ENCODE measurements around the gene FYN.

The FYN gene

DNA sequence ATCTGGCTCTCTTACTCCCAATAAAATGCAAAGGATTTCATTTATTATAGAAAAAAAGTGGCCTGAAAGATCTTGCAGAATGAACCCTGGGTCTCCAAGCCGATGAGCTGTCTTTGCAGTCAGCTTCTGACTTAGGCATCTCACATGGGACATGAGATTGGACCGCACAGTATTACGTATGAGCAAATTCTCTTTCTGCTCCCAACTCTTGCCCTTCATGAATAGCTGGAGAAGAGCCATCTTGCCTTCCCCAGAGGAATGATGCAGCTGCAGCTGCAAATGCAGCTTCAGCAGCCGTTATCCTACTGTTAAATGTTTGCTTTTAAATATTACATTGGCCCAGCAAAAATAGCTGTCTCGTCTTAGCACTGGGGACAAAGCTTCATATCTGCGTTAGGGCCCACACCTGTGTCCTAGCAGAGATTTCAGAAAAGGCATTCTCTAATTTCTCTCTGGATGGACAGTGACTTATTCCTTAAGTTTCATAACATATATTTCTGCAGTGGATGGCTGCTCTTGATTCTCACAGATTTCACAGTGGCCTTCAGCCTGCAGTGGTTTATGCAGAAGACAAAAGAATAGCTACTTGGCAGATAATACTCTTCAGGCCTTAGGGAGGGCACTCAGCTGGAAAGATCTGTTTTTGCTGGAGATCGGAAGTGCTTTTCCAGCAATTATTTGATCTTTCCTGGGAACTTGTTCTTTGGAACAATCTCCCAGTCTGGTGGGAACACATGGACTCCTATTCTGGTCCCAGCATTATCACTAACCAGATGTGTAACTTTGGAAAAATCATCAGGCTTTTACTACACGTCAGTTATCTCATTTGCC is 129.2 kb downstream of the FYN start:
- DNase-seq = no peak

GRCh38 chr6:111743360-111743759 is 129.9 kb downstream of the FYN start:
- no peak for DNase-seq

- no peak for DNase-seq
Observed at GRCh38 chr6:111741177-111741952, 131.9 kb downstream of the FYN start.

- DNase-seq = no peak
Observed at GRCh38 chr6:111740506-111740905, 132.7 kb downstream of the FYN start.

DNA sequence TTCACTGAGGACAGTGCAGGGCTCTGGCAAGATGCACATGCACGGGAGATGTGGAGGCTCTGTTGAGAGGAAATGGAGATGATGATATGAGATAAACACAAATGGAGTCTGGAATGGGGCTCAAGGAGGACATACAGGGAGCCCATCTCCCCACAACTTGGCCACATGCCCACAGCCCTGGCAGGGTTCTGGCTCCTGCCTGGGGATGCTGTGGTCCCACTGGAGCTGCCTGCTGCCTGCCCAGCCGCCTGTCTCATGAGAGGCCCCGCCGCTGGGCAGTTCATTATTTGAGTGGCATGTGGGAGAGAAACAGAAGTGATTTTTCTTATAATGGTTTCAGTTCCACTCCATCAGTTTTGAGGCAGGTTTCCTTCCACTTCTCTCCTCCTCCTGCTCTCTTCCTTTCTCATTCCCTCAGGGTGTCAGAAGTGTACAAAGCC is 134.0 kb downstream of the FYN start:
- no peak for DNase-seq

GRCh38 chr6:111738631-111739030 is 134.6 kb downstream of the FYN start:
- DNase-seq = no peak

DNA sequence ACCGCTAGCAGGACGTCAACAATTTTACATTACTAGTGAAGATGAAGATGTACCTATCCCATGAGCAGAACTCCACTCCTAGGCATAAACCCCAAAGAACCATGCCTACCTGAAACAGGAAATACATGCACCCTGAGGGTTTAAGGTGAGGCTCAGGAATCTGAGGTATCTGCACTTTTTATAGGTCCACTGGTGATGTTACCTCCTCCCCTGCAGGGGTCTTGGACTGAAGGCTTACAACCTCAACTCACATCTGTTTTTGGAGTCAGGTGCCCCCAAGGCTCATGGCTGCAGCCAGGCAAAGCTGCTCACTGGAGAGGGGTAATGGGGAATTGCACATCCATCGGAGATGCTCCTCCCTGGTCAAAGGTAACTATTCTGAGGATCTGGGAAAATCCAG is 135.1 kb downstream of the FYN start:
- DNase-seq = no peak

- no peak for DNase-seq
Observed at GRCh38 chr6:111737065-111737521, 136.2 kb downstream of the FYN start.

DNA sequence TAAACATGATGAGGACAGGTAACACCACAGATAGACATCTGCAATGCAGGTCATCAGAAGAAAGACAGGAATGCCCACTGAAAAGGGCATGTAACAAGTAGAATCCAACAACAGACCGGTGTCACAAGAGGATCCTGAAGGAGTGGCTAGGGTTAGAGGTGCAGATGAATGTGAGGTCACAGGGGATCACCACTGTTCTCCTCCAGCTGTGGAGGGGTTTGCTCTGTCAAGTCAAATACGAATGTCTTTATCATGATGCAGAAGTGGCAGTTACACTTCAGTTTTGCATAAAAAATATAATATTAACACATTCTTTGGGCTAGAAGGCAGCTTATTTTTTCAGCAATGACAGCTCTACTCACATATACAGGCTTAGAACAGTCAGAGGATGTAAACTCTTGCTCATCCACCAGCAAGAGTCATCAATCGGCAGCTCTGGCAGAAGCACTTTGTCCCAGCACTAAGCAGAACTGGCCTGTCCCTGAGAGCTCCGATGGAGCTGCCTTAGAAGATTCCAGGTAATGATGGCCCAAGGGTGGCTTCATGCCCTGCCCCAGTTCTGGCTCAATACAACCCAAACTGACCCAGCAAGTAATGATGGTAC is 137.1 kb downstream of the FYN start:
- no peak for DNase-seq

DNA sequence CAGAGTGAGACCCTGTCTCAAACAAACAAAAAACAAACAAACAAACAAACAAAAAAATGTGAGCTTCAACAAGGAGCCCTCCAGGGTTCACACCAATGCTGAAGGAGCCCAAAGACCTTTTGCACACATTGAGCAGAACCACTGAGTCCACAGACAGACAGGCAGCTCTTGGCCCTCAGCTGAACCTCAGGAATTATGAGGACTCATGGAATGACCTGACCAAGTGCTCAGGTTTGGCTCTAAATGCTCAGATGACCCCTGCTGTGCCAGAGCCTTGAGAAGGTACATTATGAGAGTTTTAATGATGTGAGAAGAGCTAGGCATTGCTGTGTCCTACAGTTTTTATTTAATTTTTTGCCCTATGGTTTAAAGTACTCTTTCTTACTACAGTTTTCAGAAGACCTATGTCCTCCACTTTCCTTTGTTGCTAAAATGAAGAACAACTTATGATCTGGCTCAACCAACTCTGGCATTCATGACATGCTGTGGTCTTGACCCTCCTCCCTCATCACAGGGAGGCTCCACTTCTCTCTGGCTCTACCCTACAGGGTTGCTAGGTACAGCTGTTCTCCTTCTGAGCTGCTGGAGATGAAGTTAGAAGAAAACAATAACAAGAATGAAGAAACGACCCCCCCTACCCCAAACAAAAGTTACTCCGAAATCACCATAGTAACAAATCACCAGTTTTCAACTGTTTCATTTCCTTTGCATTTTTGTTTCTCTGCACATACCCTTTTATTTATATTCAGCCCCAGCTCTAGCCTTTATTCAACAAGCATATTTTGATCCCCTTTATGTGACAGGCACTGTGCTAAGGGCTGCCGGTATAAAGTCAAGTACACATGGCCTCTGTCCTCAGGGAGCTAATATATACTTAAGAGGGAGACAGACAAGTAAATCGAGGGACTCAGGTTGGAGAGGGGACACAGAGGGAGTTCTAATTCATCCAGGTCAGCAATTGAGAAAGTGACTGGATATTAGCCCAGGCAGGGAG is 138.9 kb downstream of the FYN start:
- no peak for DNase-seq

GRCh38 chr6:111732390-111732789 is 140.9 kb downstream of the FYN start:
- DNase-seq = no peak

DNA sequence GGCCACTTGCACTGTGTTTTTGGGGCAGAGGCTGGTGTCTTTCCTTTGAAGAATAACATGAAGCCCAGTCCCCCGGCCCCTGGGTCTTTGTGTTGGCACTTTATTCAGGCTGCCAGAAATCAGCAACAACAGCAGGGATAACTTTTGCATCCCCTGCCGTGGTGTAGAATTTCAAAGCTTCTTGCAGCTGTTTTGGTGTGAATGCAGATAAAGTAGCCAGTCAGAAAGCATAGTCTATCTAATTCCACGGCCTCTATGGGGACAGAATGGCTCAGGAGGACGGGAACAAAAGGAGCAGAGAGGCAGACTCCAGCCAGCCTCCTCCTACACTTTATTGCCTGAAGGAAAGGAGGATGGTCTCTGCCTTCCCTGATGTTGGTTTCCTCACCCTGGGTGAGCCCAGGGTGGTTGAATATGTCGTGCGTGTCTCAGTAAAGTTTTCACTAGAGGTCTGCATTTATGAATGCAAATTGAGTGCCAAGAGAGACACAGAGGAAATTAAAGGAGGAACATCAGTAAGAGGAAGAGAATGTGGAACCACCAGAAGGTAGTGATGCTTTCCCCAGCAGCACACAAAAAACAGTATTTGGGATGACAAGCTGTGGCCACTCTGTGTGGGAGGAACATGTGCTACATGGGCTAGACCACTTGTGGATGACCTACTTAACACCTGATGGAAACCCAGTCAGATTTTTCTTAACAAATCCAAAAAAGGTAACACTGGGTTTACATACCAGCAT is 141.6 kb downstream of the FYN start:
- DNase-seq = no peak

GRCh38 chr6:111730864-111731263 is 142.4 kb downstream of the FYN start:
- DNase-seq = no peak

- no peak for DNase-seq
Observed at GRCh38 chr6:111727802-111728201, 145.4 kb downstream of the FYN start.

DNA sequence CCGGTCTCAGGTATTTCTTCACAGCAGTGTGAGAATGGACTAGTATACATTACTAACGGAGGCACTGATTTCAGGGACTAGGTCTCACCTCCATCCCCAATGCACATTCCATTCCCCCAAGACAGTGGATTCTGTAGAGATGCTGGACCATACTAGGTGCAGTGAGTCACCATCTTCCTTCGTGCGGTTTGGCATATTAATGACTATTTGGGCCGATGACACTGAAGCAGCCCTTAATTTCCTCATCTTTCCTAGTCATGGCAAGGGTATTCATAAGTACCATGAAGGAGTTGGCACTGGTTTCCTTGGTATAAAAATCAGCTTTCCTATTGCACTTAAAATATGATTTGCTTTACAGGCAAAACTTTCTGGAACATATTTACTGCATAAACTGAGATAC is 146.2 kb downstream of the FYN start:
- no peak for DNase-seq

DNA sequence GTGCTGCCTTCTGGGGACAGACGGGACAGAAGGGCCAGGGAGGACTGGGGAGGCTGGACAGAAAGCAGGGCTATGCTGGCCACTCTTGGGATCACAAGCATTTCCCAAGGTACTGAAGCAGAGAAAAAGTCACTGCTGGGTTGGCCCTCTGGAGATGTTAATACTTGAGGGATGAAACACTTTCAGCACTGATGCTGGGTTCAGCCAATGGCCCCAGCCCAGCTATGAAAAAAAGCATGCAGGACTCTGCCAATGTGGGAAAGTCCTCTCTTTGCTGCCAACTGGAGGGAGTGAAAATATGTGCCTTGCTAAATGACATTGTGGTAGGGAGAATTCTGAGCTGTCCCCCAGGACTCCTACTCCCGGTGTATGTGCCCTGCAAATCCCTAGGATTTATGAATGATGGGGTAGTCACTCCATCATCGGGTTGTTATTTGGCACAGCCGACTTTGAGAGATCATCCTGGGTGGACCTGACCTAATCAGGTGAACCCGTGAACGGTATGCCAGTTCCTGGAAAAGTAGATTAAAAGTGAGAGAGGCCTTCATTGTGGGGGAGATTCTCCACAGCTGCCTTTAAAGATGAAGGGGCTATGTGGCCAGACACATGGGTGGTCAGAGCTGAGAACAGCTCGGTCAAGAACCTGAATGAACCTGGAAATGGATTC is 147.7 kb downstream of the FYN start:
- no peak for DNase-seq

- DNase-seq = no peak
Observed at GRCh38 chr6:111724505-111724904, 148.7 kb downstream of the FYN start.

- DNase-seq = no peak
Observed at GRCh38 chr6:111724039-111724438, 149.2 kb downstream of the FYN start.

DNA sequence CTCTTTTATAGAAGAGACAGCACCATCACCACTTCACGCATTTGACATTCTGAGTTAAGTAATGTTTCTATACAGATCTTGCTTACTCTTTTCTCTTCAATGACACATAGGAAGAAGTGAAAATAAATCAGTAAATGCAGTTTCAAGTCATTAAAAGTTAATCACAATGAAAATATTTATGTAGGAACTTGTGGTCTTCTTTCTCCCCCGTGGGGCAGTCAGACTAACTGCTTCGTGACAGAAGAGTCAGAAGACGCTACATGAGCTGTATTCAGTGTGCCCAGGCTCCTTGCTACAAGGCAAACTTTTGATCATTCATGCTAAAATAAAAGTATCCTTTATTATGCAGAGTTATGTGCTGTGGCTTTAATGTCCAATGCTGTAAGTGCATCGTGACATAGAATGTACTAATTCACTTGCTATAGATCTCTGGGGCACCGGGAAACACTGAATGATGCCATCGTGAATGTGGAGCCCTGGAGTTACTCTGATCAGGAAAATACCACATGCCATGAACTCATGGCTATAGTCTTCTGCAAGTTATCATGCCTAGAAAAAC is 149.8 kb downstream of the FYN start:
- DNase-seq = no peak

DNA sequence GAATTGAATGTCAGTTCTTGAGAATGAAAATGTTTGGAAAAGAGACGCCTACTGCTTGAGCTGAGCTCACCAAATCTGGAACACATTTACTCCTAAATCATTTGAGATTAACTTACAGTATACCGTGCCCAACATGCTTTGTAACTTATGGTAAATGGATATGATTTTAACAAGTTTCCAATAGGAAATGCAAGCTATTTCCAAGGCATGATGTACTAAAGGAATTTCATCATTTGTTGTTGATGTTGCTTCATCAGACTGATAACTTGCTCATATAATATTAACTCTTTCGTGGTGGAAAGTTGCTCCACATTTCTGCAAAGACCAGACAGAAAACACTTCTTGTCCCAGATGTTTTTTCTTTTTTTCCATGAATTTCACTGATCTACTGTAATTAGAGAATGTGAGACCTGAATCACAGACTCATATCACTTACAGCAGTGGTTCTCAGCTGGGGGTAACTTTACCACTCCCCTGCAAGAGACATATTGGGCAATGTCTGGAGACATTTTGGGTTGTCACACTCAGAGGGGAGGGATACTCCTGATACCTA is 151.0 kb downstream of the FYN start:
- DNase-seq = no peak

Data from NCI-H2081 treated with DMSO at 0.1 percent for 48 hours (cell line).